Nephron (organoid): ENCODE data around the gene LINGO3.

Source experiments
- H3K27ac Mint-ChIP-seq, 3 experiments: 2 replicates each; pipeline ENCODE4 v1.8.0; 2020; ENCODE audit warnings: mixed read lengths in 3 of 3, mild to moderate bottlenecking in 2 of 3, moderate library complexity in 1 of 3
- H3K27me3 Mint-ChIP-seq: 2 replicates; pipeline ENCODE4 v1.8.0; 2021; ENCODE audit warnings: low read depth, mild to moderate bottlenecking, moderate library complexity, mixed read lengths
- H3K36me3 Mint-ChIP-seq: 2 replicates; pipeline ENCODE4 v1.8.0; 2020; ENCODE audit warnings: low read depth, mixed read lengths
- H3K4me1 Mint-ChIP-seq: 2 replicates; pipeline ENCODE4 v1.8.0; 2020; ENCODE audit warnings: mixed read lengths
- H3K4me3 Mint-ChIP-seq, 3 experiments: 2 replicates each; pipeline ENCODE4 v1.8.0; 2020; ENCODE audit warnings: mild to moderate bottlenecking in 3 of 3, mixed read lengths in 3 of 3, moderate library complexity in 2 of 3
- H3K9me3 Mint-ChIP-seq: 2 replicates; pipeline ENCODE4 v1.8.0; 2020; ENCODE audit warnings: mixed read lengths
- CTCF ChIP-seq, 3 experiments: fragments of 200-600 bp; sonication (generic); IDR thresholded peaks; one replicate each; pipeline ENCODE4 v1.5.0; 2021; ENCODE audit warnings: antibody characterized with exemption in 3 of 3; ENCODE audit not compliant: unreplicated experiment in 3 of 3

The LINGO3 gene

GRCh38 chr19:2274931-2275535 is 32.9 kb downstream of the LINGO3 start:
- Mint-ChIP-seq H3K27ac (peak overlapping the region in 2 of 3 experiments; percentile 27 to 85), H3K4me3 (peak overlapping the region; percentile 29 to 70 (median 55)), H3K9me3 (no peaks in the 10 kb centered on the region), H3K4me1 (peaks cover 26% of the 10 kb centered on the region), H3K36me3 (peaks cover 25% of the 10 kb centered on the region), H3K27me3 (peaks cover 5% of the 10 kb centered on the region)
- peak; percentile 31 to 58 (median 46) for TF ChIP-seq CTCF (IDR thresholded peaks at IDR 0.05; ENCODE audit: unreplicated experiment in 3 of 3)

GRCh38 chr19:2274185-2274711 is 33.7 kb downstream of the LINGO3 start:
- no peak for TF ChIP-seq CTCF (IDR thresholded peaks at IDR 0.05; ENCODE audit: unreplicated experiment in 3 of 3)
- peak overlapping the region; percentile 26 to 70 (median 39) for H3K4me3 Mint-ChIP-seq
- no peaks in the 10 kb centered on the region for H3K9me3 Mint-ChIP-seq
- peaks cover 5% of the 10 kb centered on the region for H3K27me3 Mint-ChIP-seq
- H3K36me3 Mint-ChIP-seq, result peaks cover 25% of the 10 kb centered on the region
- H3K27ac Mint-ChIP-seq, result peak overlapping the region; percentile 56 to 88 (median 87)
- H3K4me1 Mint-ChIP-seq, result peaks cover 26% of the 10 kb centered on the region

GRCh38 chr19:2273356-2274184 is 34.4 kb downstream of the LINGO3 start:
- TF ChIP-seq CTCF (IDR thresholded peaks at IDR 0.05; ENCODE audit: unreplicated experiment in 3 of 3), result peak; percentile 93 to 98 (median 94)
- Mint-ChIP-seq H3K9me3 (no peaks in the 10 kb centered on the region), H3K4me3 (peak overlapping the region; percentile 70 to 83 (median 77)), H3K36me3 (peaks cover 25% of the 10 kb centered on the region), H3K27ac (peak overlapping the region; percentile 56 to 88 (median 87)), H3K4me1 (peaks cover 26% of the 10 kb centered on the region), H3K27me3 (no peaks in the 10 kb centered on the region)

- TF ChIP-seq CTCF (IDR thresholded peaks at IDR 0.05; ENCODE audit: unreplicated experiment in 3 of 3), result no peak
- Mint-ChIP-seq H3K4me1 (peaks cover 30% of the 10 kb centered on the region), H3K27ac (peak overlapping the region; percentile 45 to 79 (median 61)), H3K27me3 (no peaks in the 10 kb centered on the region), H3K36me3 (peaks cover 21% of the 10 kb centered on the region), H3K9me3 (no peaks in the 10 kb centered on the region), H3K4me3 (peak overlapping the region; percentile 89 to 95 (median 92))
These were observed 36.5 kb downstream of the LINGO3 start for GRCh38 chr19:2271234-2272103.

GRCh38 chr19:2270423-2271233 is 37.3 kb downstream of the LINGO3 start:
- TF ChIP-seq CTCF (IDR thresholded peaks at IDR 0.05; ENCODE audit: unreplicated experiment in 3 of 3), result no peak
- Mint-ChIP-seq H3K4me1 (peaks cover 33% of the 10 kb centered on the region), H3K36me3 (peaks cover 21% of the 10 kb centered on the region), H3K9me3 (no peaks in the 10 kb centered on the region), H3K27me3 (no peaks in the 10 kb centered on the region), H3K4me3 (peak overlapping the region; percentile 93 to 95 (median 93)), H3K27ac (peak overlapping the region in 1 of 3 experiments; percentile 38)
